ENCODE measurements around the gene R3HDM2.

The R3HDM2 gene

DNA sequence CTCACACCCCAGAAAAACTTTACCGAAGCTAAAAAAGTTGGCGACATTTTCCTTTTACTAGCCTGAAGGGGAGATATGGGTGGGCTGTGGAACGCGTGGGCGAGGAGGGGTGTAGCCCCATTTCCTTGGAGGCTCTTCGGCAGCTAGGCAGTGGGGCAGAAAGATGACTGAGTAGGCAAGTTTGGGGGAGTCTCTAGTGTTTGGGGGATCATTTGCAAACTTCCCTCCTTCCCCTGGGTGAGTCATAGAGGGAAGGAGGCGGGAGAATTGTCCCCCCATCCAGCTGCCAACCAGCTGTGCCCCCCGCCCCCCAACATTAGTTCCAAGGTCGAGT, 31.0 kb upstream of the R3HDM2 start:
- intact Hi-C loops (cut with micrococcal nuclease): no loop called here
- peaks cover 68% of the 10 kb centered on the region for H3K4me1 Mint-ChIP-seq (ENCODE audit: low read depth)
- H3K9me3 Mint-ChIP-seq: no peaks in the 10 kb centered on the region
- H3K4me3 Mint-ChIP-seq: peak overlapping the region; percentile 85
- peak overlapping the region; percentile 74 for H3K27ac Mint-ChIP-seq
- H3K36me3 Mint-ChIP-seq (ENCODE audit: low read depth): no peaks in the 10 kb centered on the region
- H3K27me3 Mint-ChIP-seq: peaks cover 37% of the 10 kb centered on the region

DNA sequence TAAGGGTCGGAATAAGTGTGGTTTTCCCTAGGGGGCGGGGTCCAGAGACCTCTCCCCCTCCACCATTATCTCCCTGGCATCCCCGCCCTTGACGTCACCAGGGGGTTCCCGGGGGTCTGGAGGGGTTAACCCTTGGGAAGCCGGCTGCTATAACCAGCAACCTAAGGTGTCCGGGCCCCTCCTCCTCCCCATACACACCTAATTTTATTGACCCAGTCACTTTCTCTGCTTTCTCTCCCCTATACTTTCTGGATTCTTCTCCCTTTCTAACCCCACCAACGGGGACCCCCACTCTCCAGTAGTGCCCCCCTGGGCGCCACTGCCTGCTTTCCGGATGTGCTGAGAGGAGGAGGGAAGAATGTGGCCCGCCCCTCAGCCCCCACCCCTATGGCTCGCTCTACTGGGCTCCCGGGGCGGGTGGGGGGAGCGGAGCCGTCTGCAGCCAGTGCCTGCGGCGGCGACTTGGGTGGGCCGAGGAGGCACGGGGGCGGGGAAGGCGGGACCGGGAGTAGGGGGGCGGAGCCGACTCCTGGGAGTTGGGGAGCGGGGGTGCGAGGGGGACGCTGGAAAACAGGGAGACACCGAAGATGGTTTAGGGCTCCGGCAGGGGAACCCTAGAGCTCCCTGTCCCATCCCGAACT, 30.6 kb upstream of the R3HDM2 start:
- intact Hi-C loops (cut with micrococcal nuclease): no loop called here
- Mint-ChIP-seq H3K36me3 (ENCODE audit: low read depth) (no peaks in the 10 kb centered on the region), H3K9me3 (no peaks in the 10 kb centered on the region), H3K4me3 (peak overlapping the region; percentile 85), H3K4me1 (ENCODE audit: low read depth) (peaks cover 68% of the 10 kb centered on the region), H3K27me3 (peaks cover 39% of the 10 kb centered on the region), H3K27ac (peak overlapping the region; percentile 74)

DNA sequence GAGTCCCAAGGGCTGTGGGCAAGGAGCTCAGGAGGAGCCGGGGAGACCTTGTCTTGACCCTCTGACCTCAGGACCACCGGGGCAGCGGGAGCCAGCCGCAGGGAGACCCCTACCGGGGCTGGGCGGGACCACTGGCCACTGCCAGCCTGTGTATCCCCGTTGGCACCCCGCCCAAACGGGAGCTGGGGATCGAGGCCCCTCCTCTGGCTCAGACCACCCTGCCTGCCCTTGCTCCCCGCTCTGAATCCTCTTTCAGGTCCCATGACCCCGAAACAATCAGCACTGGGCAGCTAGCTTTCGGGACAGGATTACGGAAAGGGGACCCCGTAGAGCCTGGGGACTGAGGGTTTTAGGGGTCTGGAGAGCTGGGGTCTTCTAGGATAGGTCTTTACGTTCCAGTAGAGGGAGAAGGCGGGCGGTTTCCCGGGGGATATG, 30.0 kb upstream of the R3HDM2 start:
- intact Hi-C loops (cut with micrococcal nuclease): no loop called here
- H3K27me3 Mint-ChIP-seq: peaks cover 41% of the 10 kb centered on the region
- no peaks in the 10 kb centered on the region for H3K36me3 Mint-ChIP-seq (ENCODE audit: low read depth)
- H3K9me3 Mint-ChIP-seq: no peaks in the 10 kb centered on the region
- H3K4me1 Mint-ChIP-seq (ENCODE audit: low read depth): peaks cover 67% of the 10 kb centered on the region
- no peak overlapping the region for H3K27ac Mint-ChIP-seq
- peak overlapping the region; percentile 85 for H3K4me3 Mint-ChIP-seq

DNA sequence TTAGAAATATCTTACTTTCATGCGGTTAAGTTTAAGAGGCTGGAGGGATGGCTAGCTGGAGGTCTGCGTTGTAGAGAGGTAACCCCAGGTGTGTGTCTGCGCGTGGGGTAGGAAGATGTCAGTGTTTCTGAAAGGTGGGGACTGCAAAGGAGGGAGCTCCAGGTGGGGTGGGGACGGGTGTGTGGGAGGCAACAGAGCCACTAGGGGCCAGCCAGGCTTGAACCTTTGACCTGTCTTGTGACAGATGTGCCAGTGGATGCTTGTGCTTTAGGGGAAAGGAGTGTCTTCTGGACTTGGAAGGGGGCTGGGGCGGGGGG, 29.6 kb upstream of the R3HDM2 start:
- intact Hi-C loops (cut with micrococcal nuclease): no loop called here
- peaks cover 67% of the 10 kb centered on the region for H3K4me1 Mint-ChIP-seq (ENCODE audit: low read depth)
- peak overlapping the region; percentile 95 for H3K27ac Mint-ChIP-seq
- H3K4me3 Mint-ChIP-seq: peak overlapping the region; percentile 59
- H3K9me3 Mint-ChIP-seq: no peaks in the 10 kb centered on the region
- peaks cover 43% of the 10 kb centered on the region for H3K27me3 Mint-ChIP-seq
- no peaks in the 10 kb centered on the region for H3K36me3 Mint-ChIP-seq (ENCODE audit: low read depth)

DNA sequence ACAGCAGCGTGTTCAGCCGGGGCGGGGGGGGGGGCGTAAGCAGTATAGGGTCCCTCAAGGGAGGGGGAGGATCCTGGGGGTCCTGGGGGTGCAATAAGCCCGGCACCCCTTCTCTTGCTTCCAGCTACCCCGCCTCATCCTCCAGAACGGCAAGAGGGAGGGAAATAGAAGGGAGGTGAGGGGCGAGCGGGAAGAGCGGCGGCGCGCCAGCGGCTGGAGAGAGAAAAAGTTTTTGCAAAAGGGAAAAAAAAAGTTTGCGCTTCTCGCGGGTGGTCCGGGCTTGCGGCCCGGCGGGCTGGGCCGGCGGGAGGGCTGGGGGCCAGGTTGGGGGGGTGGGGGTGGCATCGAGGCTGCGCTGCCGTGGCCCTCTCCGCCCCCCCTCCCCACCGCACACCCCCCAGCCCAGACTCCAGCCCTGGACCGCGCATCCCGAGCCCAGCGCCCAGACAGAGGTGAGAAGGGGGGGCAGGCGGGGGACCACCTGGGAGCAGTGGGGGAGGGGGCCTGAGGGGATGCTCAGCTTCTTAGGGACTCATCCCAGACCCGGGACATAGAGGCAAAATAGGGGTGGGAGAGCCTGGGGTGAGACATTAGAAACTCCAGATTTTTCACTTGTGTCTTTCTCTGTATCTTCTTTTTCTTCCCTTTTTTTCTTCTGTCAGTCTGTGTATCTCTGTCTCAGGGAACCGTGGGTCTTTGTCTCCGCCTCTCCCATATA, 29.1 kb upstream of the R3HDM2 start, which contains the start of gene GLI1:
Gene GLI1, plus strand, starts transcription at position 36 of the 718 bp plus-strand sequence. CDS start 3,907 bp downstream, outside the sequence.
- H3K4me1 Mint-ChIP-seq (ENCODE audit: low read depth): peaks cover 66% of the 10 kb centered on the region
- intact Hi-C loops (cut with micrococcal nuclease): loop anchor here (2.0 kb wide), 2 partner anchors 17 to 161 kb away; no protein-coding TSS in a partner anchor
- no peaks in the 10 kb centered on the region for H3K36me3 Mint-ChIP-seq (ENCODE audit: low read depth)
- peak within 1 kb of the TSS; percentile 87 for H3K4me3 Mint-ChIP-seq
- H3K9me3 Mint-ChIP-seq: no peaks in the 10 kb centered on the region
- peaks cover 43% of the 10 kb centered on the region for H3K27me3 Mint-ChIP-seq
- H3K27ac Mint-ChIP-seq: peak within 1 kb of the TSS; percentile 95

DNA sequence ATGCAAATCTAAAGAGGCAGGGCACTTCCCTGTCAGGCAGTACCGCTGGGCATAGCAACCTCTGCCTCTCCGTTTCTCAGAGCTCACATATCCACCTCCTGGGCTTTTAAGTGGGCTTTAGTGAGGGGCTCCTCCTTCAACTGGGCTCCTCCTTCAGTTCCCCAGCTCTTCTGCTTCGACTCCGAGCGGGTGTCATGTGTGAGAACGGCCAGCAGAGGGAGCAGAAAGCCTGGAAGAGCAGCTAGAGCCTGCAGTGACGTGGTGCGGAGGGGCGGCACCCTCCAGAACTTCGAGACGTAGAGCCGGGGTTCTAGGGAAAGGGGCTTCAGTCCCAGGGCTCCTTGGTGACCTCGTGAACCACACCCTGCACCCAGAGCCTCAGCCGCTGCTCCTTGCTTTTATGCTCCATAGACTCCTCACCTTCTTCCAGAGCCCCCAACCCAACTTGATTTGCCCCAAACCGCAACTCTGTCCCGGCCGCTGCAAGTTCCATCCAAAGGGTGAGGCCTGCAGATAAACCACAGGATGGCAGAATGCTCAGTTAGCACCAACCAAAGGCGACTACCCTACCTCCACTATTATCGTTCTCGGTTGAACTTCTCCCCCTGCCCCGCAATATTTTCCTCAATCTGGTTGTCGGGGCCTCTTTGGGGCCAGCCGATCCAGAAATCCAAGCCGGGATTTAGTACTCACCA, 28.4 kb upstream of the R3HDM2 start:
- Mint-ChIP-seq H3K4me3 (peak overlapping the region; percentile 87), H3K27me3 (peaks cover 38% of the 10 kb centered on the region), H3K9me3 (no peaks in the 10 kb centered on the region), H3K27ac (peak overlapping the region; percentile 95), H3K36me3 (ENCODE audit: low read depth) (no peaks in the 10 kb centered on the region), H3K4me1 (ENCODE audit: low read depth) (peaks cover 64% of the 10 kb centered on the region)
- intact Hi-C loops (cut with micrococcal nuclease): loop anchor here (2.0 kb wide), 2 partner anchors 18 to 162 kb away; no protein-coding TSS in a partner anchor

DNA sequence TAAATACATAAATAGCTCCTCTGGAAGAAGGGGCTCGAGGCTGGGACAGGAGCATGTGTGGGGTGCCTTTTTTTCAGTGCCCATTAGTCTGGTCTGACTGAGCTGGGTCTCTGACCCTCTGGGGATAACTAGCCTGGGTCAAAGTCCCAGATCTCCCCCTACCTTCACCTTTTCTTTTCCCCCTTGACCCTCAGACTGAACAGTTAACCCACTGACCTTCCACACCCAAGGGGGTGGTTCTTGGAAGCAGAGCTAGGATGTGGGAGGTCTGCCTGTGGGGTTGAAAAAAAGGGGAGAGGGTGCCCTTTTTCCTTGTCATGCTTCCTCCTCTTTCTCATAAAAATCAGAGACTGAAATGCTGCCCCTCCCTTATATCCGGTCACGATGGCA, 27.8 kb upstream of the R3HDM2 start:
- peaks cover 38% of the 10 kb centered on the region for H3K27me3 Mint-ChIP-seq
- peak overlapping the region; percentile 95 for H3K27ac Mint-ChIP-seq
- H3K4me3 Mint-ChIP-seq: peak overlapping the region; percentile 87
- H3K9me3 Mint-ChIP-seq: no peaks in the 10 kb centered on the region
- H3K36me3 Mint-ChIP-seq (ENCODE audit: low read depth): no peaks in the 10 kb centered on the region
- intact Hi-C loops (cut with micrococcal nuclease): loop anchor here (2.0 kb wide), 2 partner anchors 18 to 162 kb away; no protein-coding TSS in a partner anchor
- H3K4me1 Mint-ChIP-seq (ENCODE audit: low read depth): peaks cover 58% of the 10 kb centered on the region

DNA sequence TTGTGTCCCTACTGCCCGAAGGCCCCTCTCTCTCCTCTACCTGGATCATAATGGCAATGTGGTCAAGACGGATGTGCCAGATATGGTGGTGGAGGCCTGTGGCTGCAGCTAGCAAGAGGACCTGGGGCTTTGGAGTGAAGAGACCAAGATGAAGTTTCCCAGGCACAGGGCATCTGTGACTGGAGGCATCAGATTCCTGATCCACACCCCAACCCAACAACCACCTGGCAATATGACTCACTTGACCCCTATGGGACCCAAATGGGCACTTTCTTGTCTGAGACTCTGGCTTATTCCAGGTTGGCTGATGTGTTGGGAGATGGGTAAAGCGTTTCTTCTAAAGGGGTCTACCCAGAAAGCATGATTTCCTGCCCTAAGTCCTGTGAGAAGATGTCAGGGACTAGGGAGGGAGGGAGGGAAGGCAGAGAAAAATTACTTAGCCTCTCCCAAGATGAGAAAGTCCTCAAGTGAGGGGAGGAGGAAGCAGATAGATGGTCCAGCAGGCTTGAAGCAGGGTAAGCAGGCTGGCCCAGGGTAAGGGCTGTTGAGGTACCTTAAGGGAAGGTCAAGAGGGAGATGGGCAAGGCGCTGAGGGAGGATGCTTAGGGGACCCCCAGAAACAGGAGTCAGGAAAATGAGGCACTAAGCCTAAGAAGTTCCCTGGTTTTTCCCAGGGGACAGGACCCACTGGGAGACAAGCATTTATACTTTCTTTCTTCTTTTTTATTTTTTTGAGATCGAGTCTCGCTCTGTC, 26.1 kb upstream of the R3HDM2 start:
- H3K36me3 Mint-ChIP-seq (ENCODE audit: low read depth): no peaks in the 10 kb centered on the region
- H3K27me3 Mint-ChIP-seq: peaks cover 35% of the 10 kb centered on the region
- no peaks in the 10 kb centered on the region for H3K9me3 Mint-ChIP-seq
- H3K4me1 Mint-ChIP-seq (ENCODE audit: low read depth): peaks cover 53% of the 10 kb centered on the region
- H3K4me3 Mint-ChIP-seq: no peak overlapping the region
- H3K27ac Mint-ChIP-seq: no peak overlapping the region
- intact Hi-C loops (cut with micrococcal nuclease): no loop called here

DNA sequence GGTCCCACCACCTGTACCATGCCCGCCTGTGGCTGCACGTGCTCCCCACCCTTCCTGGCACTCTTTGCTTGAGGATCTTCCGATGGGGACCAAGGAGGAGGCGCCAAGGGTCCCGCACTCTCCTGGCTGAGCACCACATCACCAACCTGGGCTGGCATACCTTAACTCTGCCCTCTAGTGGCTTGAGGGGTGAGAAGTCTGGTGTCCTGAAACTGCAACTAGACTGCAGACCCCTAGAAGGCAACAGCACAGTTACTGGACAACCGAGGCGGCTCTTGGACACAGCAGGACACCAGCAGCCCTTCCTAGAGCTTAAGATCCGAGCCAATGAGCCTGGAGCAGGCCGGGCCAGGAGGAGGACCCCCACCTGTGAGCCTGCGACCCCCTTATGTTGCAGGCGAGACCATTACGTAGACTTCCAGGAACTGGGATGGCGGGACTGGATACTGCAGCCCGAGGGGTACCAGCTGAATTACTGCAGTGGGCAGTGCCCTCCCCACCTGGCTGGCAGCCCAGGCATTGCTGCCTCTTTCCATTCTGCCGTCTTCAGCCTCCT, 25.4 kb upstream of the R3HDM2 start:
- no peaks in the 10 kb centered on the region for H3K36me3 Mint-ChIP-seq (ENCODE audit: low read depth)
- peaks cover 28% of the 10 kb centered on the region for H3K27me3 Mint-ChIP-seq
- intact Hi-C loops (cut with micrococcal nuclease): no loop called here
- no peak overlapping the region for H3K27ac Mint-ChIP-seq
- peaks cover 47% of the 10 kb centered on the region for H3K4me1 Mint-ChIP-seq (ENCODE audit: low read depth)
- no peaks in the 10 kb centered on the region for H3K9me3 Mint-ChIP-seq
- no peak overlapping the region for H3K4me3 Mint-ChIP-seq

DNA sequence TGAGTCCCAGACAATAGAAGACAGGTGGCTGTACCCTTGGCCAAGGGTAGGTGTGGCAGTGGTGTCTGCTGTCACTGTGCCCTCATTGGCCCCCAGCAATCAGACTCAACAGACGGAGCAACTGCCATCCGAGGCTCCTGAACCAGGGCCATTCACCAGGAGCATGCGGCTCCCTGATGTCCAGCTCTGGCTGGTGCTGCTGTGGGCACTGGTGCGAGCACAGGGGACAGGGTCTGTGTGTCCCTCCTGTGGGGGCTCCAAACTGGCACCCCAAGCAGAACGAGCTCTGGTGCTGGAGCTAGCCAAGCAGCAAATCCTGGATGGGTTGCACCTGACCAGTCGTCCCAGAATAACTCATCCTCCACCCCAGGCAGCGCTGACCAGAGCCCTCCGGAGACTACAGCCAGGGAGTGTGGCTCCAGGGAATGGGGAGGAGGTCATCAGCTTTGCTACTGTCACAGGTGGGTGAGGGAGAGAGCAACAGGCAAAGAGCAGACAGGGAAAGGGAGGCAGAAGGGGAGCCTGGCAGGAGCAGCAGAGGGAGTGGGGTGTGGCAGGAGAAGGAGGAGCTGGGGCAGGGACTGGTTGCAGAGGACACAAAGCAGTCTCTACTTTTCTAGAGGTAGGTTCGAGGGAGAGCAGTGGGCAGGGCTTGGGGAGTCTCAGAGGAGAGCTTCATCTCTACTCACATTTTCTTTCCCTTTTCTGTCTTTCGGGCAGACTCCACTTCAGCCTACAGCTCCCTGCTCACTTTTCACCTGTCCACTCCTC, 24.7 kb upstream of the R3HDM2 start:
- intact Hi-C loops (cut with micrococcal nuclease): no loop called here
- Mint-ChIP-seq H3K4me1 (ENCODE audit: low read depth) (peaks cover 41% of the 10 kb centered on the region), H3K27me3 (peaks cover 22% of the 10 kb centered on the region), H3K9me3 (no peaks in the 10 kb centered on the region), H3K4me3 (no peak overlapping the region), H3K27ac (no peak overlapping the region), H3K36me3 (ENCODE audit: low read depth) (no peaks in the 10 kb centered on the region)

DNA sequence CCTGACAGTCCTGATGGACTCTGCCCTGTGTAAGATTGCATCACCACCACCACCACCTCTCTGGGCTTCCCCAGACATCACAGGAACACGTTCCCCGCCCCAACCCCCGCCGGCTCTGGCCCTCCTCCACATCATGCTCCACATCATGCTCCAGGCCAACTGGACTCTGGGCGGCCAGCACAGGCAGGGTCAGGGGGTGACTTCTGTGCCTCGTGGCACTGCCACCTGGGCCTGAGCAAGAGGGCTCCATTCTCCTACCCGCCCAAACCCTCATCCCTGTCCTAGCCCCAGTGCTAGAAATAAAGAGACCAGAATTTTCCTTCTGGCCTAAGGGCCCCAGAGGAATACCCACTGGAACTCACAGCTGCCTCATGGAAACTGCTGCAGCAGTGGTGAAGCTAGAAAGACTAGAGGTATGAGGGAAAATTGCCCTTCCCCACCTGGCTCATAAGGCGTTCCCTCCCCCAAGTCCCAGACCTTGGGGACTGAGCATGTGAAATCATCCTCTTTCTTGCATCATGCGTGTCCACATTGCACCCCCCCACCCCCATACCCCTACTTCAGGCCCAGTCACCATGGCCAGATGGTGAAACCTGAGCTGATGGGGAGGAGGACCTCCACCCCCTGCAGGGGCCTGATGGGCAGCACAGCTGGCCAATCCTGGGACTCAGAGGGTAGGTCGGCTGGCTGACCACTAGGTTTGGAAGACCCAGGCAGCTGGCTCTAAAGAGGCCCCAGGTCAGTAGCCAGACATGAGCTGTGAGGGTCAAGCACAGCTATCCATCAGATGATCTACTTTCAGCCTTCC, 23.9 kb upstream of the R3HDM2 start, which contains the start of gene INHBE:
Gene INHBE, plus strand, starts transcription at position 742 of the 808 bp plus-strand sequence. CDS start 230 bp downstream, outside the sequence.
- Mint-ChIP-seq H3K4me1 (ENCODE audit: low read depth) (peaks cover 34% of the 10 kb centered on the region), H3K9me3 (no peaks in the 10 kb centered on the region), H3K27ac (no peak within 1 kb of the TSS), H3K36me3 (ENCODE audit: low read depth) (no peaks in the 10 kb centered on the region), H3K27me3 (peaks cover 16% of the 10 kb centered on the region), H3K4me3 (no peak within 1 kb of the TSS)
- intact Hi-C loops (cut with micrococcal nuclease): loop anchor here (5.0 kb wide), 1 partner anchor 192 kb away; no protein-coding TSS in a partner anchor

DNA sequence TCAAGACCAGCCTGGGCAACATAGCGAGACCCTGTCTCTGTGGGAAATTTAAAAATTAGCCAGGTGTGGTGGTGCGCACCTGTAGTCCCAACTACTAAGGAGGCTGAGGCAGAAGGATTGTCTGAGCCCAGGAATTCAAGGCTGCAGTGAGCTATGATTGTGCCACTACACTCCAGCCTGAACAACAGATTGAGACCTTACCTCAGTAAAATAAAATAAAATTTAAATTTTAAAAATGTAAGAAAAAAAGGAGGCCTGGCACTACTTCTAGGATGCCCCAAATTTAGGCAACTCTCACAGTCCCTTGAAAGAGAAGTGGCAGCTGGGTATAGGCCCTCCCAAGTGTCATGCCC, 23.3 kb upstream of the R3HDM2 start:
- no peak overlapping the region for H3K27ac Mint-ChIP-seq
- intact Hi-C loops (cut with micrococcal nuclease): loop anchor here (5.0 kb wide), 1 partner anchor 192 kb away; no protein-coding TSS in a partner anchor

More for the DNA sequence above, 23.3 kb upstream of the R3HDM2 start:
- H3K9me3 Mint-ChIP-seq: no peaks in the 10 kb centered on the region
- H3K4me3 Mint-ChIP-seq: no peak overlapping the region
- no peaks in the 10 kb centered on the region for H3K36me3 Mint-ChIP-seq (ENCODE audit: low read depth)
- H3K27me3 Mint-ChIP-seq: peaks cover 14% of the 10 kb centered on the region
- peaks cover 30% of the 10 kb centered on the region for H3K4me1 Mint-ChIP-seq (ENCODE audit: low read depth)
